Measurements from ENCODE around the gene SHC2. TPM values are rescaled to one million over a fixed set of nuclear protein-coding genes. Genes with fewer than 3 reads are reported as not detected.
A peak's percentile ranks its signal among the peaks of the same experiment; 100 is the strongest.

The SHC2 gene
- 2.2 TPM for polyA plus RNA-seq (2013, experiment 1 of 2; ENCODE audit: insufficient read length)
- polyA plus RNA-seq (2013, experiment 2 of 2; ENCODE audit: insufficient read length), result 2.7 TPM

- peak; percentile 11 for DNase-seq
Measured at GRCh38 chr19:460877-461720, at the start of gene SHC2. SHC2 (minus strand) TSS chr19:461033; CDS start chr19:460996, 37 bp downstream.

- DNase-seq, result no peak
Measured at GRCh38 chr19:508204-509150, 47.6 kb upstream of the SHC2 start.

- DNase-seq, result peak; percentile 75
Measured at GRCh38 chr19:507286-508203, 46.7 kb upstream of the SHC2 start, which contains the start of gene TPGS1. TPGS1 (plus strand) TSS chr19:507497; CDS start chr19:507507, 10 bp downstream.

- peak; percentile 100 for DNase-seq
Measured at GRCh38 chr19:506404-507285, 45.8 kb upstream of the SHC2 start.

GRCh38 chr19:504616-505015 lies 43.8 kb upstream of the SHC2 start:
- DNase-seq, result no peak

GRCh38 chr19:501646-502045 lies 40.8 kb upstream of the SHC2 start:
- DNase-seq, result no peak

GRCh38 chr19:498977-499623 lies 38.3 kb upstream of the SHC2 start:
- DNase-seq, result no peak

GRCh38 chr19:498511-498891 lies 37.7 kb upstream of the SHC2 start:
- DNase-seq, result no peak

GRCh38 chr19:497869-498510 lies 37.2 kb upstream of the SHC2 start:
- no peak for DNase-seq

GRCh38 chr19:497491-497868 lies 36.6 kb upstream of the SHC2 start:
- DNase-seq, result no peak

- DNase-seq, result no peak
Measured at GRCh38 chr19:496986-497385, 36.2 kb upstream of the SHC2 start.

- DNase-seq, result no peak
Measured at GRCh38 chr19:496112-496665, 35.4 kb upstream of the SHC2 start, which contains the start of gene MADCAM1. MADCAM1 (plus strand) TSS chr19:496486; CDS start chr19:496500, 14 bp downstream.

GRCh38 chr19:495402-496111 lies 34.7 kb upstream of the SHC2 start:
- DNase-seq, result peak; percentile 27

- no peak for DNase-seq
Measured at GRCh38 chr19:495081-495401, 34.2 kb upstream of the SHC2 start.

GRCh38 chr19:494171-495080 lies 33.6 kb upstream of the SHC2 start:
- no peak for DNase-seq

GRCh38 chr19:493391-494170 lies 32.7 kb upstream of the SHC2 start:
- DNase-seq, result no peak

GRCh38 chr19:492091-492531 lies 31.3 kb upstream of the SHC2 start:
- no peak for DNase-seq
